ENCODE data around the gene TUBGCP6. TPM values are rescaled to one million over a fixed set of nuclear protein-coding genes. Genes with fewer than 3 reads are reported as not detected.

TUBGCP6 gene
- total RNA-seq, 1 donor from 2014 or later = 48.5 TPM

DNA sequence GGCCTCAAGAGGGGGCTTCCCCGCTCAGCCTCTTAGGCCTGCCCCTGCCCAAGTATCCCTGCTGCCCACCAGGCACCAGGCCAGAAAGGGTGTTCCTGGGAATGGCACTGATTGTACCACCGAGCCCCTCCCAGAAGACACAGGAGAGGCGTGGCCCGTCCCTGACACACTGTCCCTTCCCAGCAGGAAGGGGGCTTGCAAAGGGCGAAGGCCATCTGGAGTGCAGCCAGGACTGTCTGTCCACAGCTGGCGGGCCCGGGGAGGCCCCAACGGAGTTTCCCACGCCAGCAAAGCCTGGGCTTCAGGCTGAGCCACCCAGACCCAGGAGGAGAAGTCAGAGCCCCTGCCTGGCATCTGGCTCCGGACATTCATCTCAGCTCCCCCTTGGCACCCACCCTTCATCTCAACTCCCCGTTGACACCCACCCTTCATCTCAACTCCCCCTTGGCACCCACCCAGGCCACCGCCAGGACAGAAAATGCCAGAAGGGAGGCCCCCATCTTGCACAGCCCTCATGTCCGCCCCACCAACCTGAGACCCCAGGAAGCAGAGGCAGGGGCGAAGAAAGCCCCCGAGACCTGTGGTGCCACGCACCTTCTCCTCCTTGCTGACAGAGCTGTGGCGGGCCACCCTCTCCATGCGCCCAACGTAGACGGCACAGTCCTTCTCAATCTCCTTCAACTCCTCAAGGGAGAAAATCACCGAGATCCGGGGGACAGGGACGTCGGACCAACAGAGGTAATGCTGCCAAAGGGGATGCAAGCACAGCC is 19.4 kb downstream of the TUBGCP6 start:
- Mint-ChIP-seq H3K9me3 (ENCODE audit: unreplicated experiment) (no peaks in the 10 kb centered on the region), H3K36me3 (ENCODE audit: low read depth, unreplicated experiment) (peaks cover 24% of the 10 kb centered on the region), H3K4me1 (ENCODE audit: unreplicated experiment) (no peaks in the 10 kb centered on the region), H3K27me3 (ENCODE audit: unreplicated experiment) (peaks cover 10% of the 10 kb centered on the region), H3K4me3 (ENCODE audit: unreplicated experiment) (no peak overlapping the region), H3K27ac (ENCODE audit: unreplicated experiment) (no peak overlapping the region)
- no peak for TF ChIP-seq CTCF (IDR thresholded peaks at IDR 0.05; ENCODE audit: unreplicated experiment)
- DNase-seq (ENCODE audit: low spot score) = no peak

- Mint-ChIP-seq H3K36me3 (ENCODE audit: low read depth, unreplicated experiment) (peaks cover 18% of the 10 kb centered on the region), H3K27me3 (ENCODE audit: unreplicated experiment) (peaks cover 7% of the 10 kb centered on the region), H3K27ac (ENCODE audit: unreplicated experiment) (no peak overlapping the region), H3K9me3 (ENCODE audit: unreplicated experiment) (no peaks in the 10 kb centered on the region), H3K4me1 (ENCODE audit: unreplicated experiment) (no peaks in the 10 kb centered on the region), H3K4me3 (ENCODE audit: unreplicated experiment) (peak overlapping the region; percentile 49)
- no peak for DNase-seq (ENCODE audit: low spot score)
- no peak for TF ChIP-seq CTCF (IDR thresholded peaks at IDR 0.05; ENCODE audit: unreplicated experiment)
These were observed 20.8 kb downstream of the TUBGCP6 start for GRCh38 chr22:50224071-50224470.

DNA sequence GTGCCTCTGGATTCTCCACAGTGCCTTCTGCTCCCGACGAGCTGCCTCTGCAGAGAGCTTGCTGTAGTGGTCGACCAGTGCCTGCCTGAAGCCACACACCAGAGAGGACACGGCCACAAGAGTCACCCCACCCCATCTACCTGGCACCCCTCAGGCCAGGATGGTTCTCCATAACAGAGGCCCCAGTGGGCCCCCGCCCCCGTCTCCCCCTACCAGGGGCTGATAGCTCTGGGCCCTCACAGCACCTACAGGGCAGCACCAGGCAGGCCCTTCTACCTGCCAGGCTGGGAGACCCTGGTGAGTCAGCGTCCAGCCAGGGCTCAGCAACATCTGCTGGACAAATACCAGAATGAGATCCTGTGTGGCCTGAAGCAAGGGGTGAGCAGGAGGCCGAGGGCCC is 22.3 kb downstream of the TUBGCP6 start:
- DNase-seq (ENCODE audit: low spot score) = no peak
- H3K27me3 Mint-ChIP-seq (ENCODE audit: unreplicated experiment) = peaks cover 9% of the 10 kb centered on the region
- H3K9me3 Mint-ChIP-seq (ENCODE audit: unreplicated experiment) = no peaks in the 10 kb centered on the region
- no peaks in the 10 kb centered on the region for H3K4me1 Mint-ChIP-seq (ENCODE audit: unreplicated experiment)
- no peak overlapping the region for H3K4me3 Mint-ChIP-seq (ENCODE audit: unreplicated experiment)
- peaks cover 19% of the 10 kb centered on the region for H3K36me3 Mint-ChIP-seq (ENCODE audit: low read depth, unreplicated experiment)
- no peak for TF ChIP-seq CTCF (IDR thresholded peaks at IDR 0.05; ENCODE audit: unreplicated experiment)
- no peak overlapping the region for H3K27ac Mint-ChIP-seq (ENCODE audit: unreplicated experiment)

DNA sequence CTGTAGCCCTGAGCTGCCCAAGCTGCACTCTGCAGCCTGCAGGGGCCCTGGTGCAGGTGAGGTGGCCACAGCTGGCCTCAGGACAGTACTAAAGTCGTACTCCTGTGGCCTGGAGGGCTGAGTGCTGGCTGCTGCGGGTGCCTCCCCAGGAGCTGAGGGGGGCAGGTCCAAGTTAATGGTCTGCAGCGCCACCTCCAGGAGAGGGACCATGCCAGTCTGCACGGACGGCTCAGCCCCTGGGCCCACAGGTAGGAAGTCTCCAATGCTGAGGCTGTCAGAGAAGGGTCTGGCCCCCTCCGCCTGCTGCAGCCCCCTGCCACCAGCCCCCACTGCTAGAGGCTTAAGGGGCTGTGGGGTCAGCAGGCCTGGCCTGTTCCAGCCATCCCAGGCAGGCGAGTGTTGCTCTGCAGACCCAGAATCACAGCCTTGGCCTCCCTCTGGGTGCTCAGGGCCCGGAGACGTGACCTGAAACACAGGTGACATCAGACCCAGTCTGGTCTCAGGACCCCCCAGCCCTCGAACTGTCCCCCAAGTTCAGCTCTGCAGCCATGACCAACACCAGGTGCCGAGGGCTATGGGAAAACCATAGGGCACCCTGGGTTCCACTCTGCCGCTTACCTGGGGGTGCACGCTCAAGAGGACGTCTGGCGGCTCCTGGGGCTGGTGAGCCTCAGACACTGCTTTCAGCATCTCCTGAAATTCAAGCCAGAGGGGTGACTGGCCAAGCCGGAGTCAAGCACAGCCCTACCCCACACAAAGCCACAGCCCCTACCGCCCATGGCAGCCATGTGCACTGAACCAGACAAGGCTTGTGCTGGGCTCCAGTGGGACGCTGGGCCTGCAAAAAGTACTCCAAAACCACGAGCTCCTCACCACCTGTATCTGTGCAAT is 23.2 kb downstream of the TUBGCP6 start:
- no peak overlapping the region for H3K27ac Mint-ChIP-seq (ENCODE audit: unreplicated experiment)
- no peak for DNase-seq (ENCODE audit: low spot score)
- H3K4me3 Mint-ChIP-seq (ENCODE audit: unreplicated experiment) = no peak overlapping the region
- H3K27me3 Mint-ChIP-seq (ENCODE audit: unreplicated experiment) = peaks cover 12% of the 10 kb centered on the region
- H3K4me1 Mint-ChIP-seq (ENCODE audit: unreplicated experiment) = no peaks in the 10 kb centered on the region
- H3K9me3 Mint-ChIP-seq (ENCODE audit: unreplicated experiment) = no peaks in the 10 kb centered on the region
- peaks cover 18% of the 10 kb centered on the region for H3K36me3 Mint-ChIP-seq (ENCODE audit: low read depth, unreplicated experiment)
- no peak for TF ChIP-seq CTCF (IDR thresholded peaks at IDR 0.05; ENCODE audit: unreplicated experiment)

Data from endothelial cell (in vitro differentiated cells).